K562 (cell line): ENCODE measurements around the gene SMAD3. TPM values are rescaled to one million over a fixed set of nuclear protein-coding genes. Genes with fewer than 3 reads are reported as not detected.

Experiments used
- ATAC-seq: fragments of 200-7000 bp; cut with Tn5 transposase; 3 replicates; pipeline ENCODE4 v1.9.1; 2020; ENCODE audit warnings: moderate library complexity
- BruUV-seq: library from RNA; stranded (reverse); fragments of 400-500 nt; replicated peaks from 2 replicates; lab custom pipeline; 2021; lab: Mats Ljungman, UMichigan
- CTCF ChIA-PET: fragments of 300-600 bp; formaldehyde crosslinking; extraction: SDS; loops from one replicate; lab custom pipeline; 2021; ENCODE audit warnings: low intra/inter-chr PET ratio; lab: Yijun Ruan, JAX
- POLR2A ChIA-PET: fragments of 300-600, 350-650 bp; sonication (Branson Sonifier 250); formaldehyde crosslinking; extraction: SDS; loops from one replicate; lab custom pipeline; 2021; ENCODE audit warnings: antibody characterized with exemption, inconsistent platforms; lab: Yijun Ruan, JAX
- DNase-seq, 4 experiments: peaks; one replicate each; pipeline versions ENCODE4 v3.0.0 to v3.0.0-alpha.2; 2011 to 2018; ENCODE audit warnings: low spot score in 3 of 4, mixed read lengths in 3 of 4; ENCODE audit errors: extremely low read depth in 1 of 4
- FAIRE-seq: peaks from 2 replicates; lab custom pipeline; 2011; peaks lifted over from hg19 to GRCh38; lab: Jason Lieb, UNC
- H2AFZ ChIP-seq: 2 replicates; pipeline ENCODE4 v1.6.0; 2011; ENCODE audit warnings: low read depth, low read length, control low read depth, inconsistent platforms
- H3K27ac ChIP-seq: fragments of 200-600 bp; 3 replicates; pipeline ENCODE4 v1.8.0; 2011; ENCODE audit warnings: low read depth, mild to moderate bottlenecking, control low read depth, inconsistent platforms, low read length, moderate library complexity, mixed read lengths; ENCODE audit errors: extremely low read depth
- H3K27me3 ChIP-seq, 2 experiments: fragments of 300-600 bp in 1 of 2; 2 replicates in 1 of 2; 3 replicates in 1 of 2; pipeline versions ENCODE4 v1.6.0 to v1.8.0; 2011; ENCODE audit warnings: inconsistent platforms in 2 of 2, low read length in 2 of 2, mild to moderate bottlenecking in 1 of 2, mixed read lengths in 1 of 2, moderate library complexity in 1 of 2; ENCODE audit not compliant: control insufficient read depth in 2 of 2, insufficient read depth in 2 of 2
- H3K36me3 ChIP-seq: fragments of 300-600 bp; 3 replicates; pipeline ENCODE4 v1.8.0; 2011; ENCODE audit warnings: mild to moderate bottlenecking, low read length, inconsistent platforms; ENCODE audit not compliant: control insufficient read depth, insufficient read depth
- H3K4me1 ChIP-seq, 2 experiments: fragments of 200-600 bp in 1 of 2; replicated peaks in 1 of 2; 2 replicates in 1 of 2; 3 replicates in 1 of 2; pipeline versions ENCODE4 v1.5.1 to v1.8.0; 2011; ENCODE audit warnings: inconsistent platforms in 2 of 2, low read length in 2 of 2, mild to moderate bottlenecking in 1 of 2, mixed read lengths in 1 of 2, moderate library complexity in 1 of 2; ENCODE audit not compliant: control insufficient read depth in 2 of 2, insufficient read depth in 2 of 2
- H3K4me2 ChIP-seq: 2 replicates; pipeline ENCODE4 v1.6.1; 2011; ENCODE audit warnings: low read length, control low read depth, inconsistent platforms, mixed read lengths; ENCODE audit not compliant: insufficient read depth
- H3K4me3 ChIP-seq: fragments of 200-600 bp; sonication (generic), shearing (Covaris generic); 2 replicates; pipeline ENCODE4 v1.5.1; 2016; ENCODE audit warnings: control low read depth, inconsistent platforms
- H3K79me2 ChIP-seq: fragments of 200-600 bp; 3 replicates; pipeline ENCODE4 v1.8.0; 2011; ENCODE audit warnings: low read length, inconsistent platforms; ENCODE audit not compliant: control insufficient read depth, insufficient read depth
- H3K9ac ChIP-seq, 2 experiments: 2 replicates each; pipeline versions ENCODE4 v1.6.0 to v1.6.1; 2011; ENCODE audit warnings: low read depth in 2 of 2, low read length in 2 of 2, control low read depth in 1 of 2, inconsistent platforms in 1 of 2, mild to moderate bottlenecking in 1 of 2, mixed read lengths in 1 of 2; ENCODE audit not compliant: insufficient read depth in 1 of 2
- H3K9me1 ChIP-seq: one replicate; pipeline ENCODE4 v1.6.0; 2011; ENCODE audit warnings: inconsistent platforms, mild to moderate bottlenecking, low read length, moderate library complexity; ENCODE audit not compliant: control insufficient read depth, insufficient read depth
- H3K9me3 ChIP-seq: replicated peaks from 2 replicates; pipeline ENCODE4 v1.5.1; 2011; ENCODE audit warnings: low read depth, low read length, inconsistent platforms; ENCODE audit not compliant: control insufficient read depth, insufficient read depth
- H4K20me1 ChIP-seq: replicated peaks from 2 replicates; pipeline ENCODE4 v1.6.1; 2011; ENCODE audit warnings: low read length, inconsistent platforms, mixed read lengths; ENCODE audit not compliant: control insufficient read depth, insufficient read depth
- ATF4 ChIP-seq: fragments of 450-650 bp; formaldehyde crosslinking; IDR thresholded peaks from 2 replicates; pipeline ENCODE4 v1.4.0; 2022; ENCODE audit warnings: mild to moderate bottlenecking, moderate library complexity
- GATAD2B ChIP-seq: fragments of 450-650 bp; IDR thresholded peaks from 2 replicates; pipeline ENCODE4 v1.6.1; 2017; ENCODE audit warnings: mild to moderate bottlenecking, borderline replicate concordance
- NR2C2 ChIP-seq, 2 experiments: fragments of 200-800 bp in 1 of 2; sonication (Bioruptor generic) in 1 of 2; sonication (generic) in 1 of 2; formaldehyde crosslinking in 1 of 2; IDR thresholded peaks; 2 replicates each; pipeline versions ENCODE4 v1.6.1 to v1.8.0; 2016 to 2022; ENCODE audit warnings: mild to moderate bottlenecking in 1 of 2, missing compliant biosample characterization in 1 of 2, missing genetic modification characterization in 1 of 2, missing genetic modification reagents in 1 of 2
- ZNF384 ChIP-seq: IDR thresholded peaks from 2 replicates; pipeline ENCODE4 v1.6.1; 2012; ENCODE audit warnings: low read depth, low read length, improper control_type of control experiment
- ZNF76 ChIP-seq: fragments of 250-450 bp; sonication (Bioruptor Pico); IDR thresholded peaks from 2 replicates; pipeline ENCODE4 v1.4.0; 2020; ENCODE audit warnings: mild to moderate bottlenecking, moderate library complexity, borderline replicate concordance
- WGBS: fragments of 100-300 bp; shearing (Covaris generic); methylation state at CpG from one replicate; pipeline ENCODE4 v1.1.6; 2016; ENCODE audit warnings: low coverage, mixed read lengths; ENCODE audit not compliant: insufficient coverage; ENCODE audit errors: missing lambda C conversion rate; 5-methylcytosine and 5-hydroxymethylcytosine counted together
- in situ Hi-C: fragments of 300-500 bp; cut with MboI; formaldehyde crosslinking; loops from 4 replicates; pipeline ENCODE4 v1.15.0; 2018; ENCODE audit warnings: inconsistent platforms, mixed read lengths
- intact Hi-C: fragments of 100-400 bp; cut with micrococcal nuclease; formaldehyde crosslinking; loops from 2 replicates; pipeline ENCODE4 v1.14.2; 2022
- polyA plus RNA-seq, 8 experiments: library from polyadenylated mRNA; depleted of rRNA in 4 of 8; stranded (reverse) in 5 of 8; unstranded in 3 of 8; fragments of >200 nt; fragmentation: Nextera tagmentation in 2 of 8; fragmentation: Illumina TruSeq in 1 of 8; extraction: Ambion mirVana in 2 of 8; extraction: Trizol in 1 of 8; gene quantifications; 2 replicates each; pipeline versions ENCODE4 v1.2.1 to v1.2.3, GENCODE V29; 2011 to 2014; ENCODE audit warnings: inconsistent platforms in 1 of 8, missing spikeins in 1 of 8
- total RNA-seq, 7 experiments: library from RNA; depleted of rRNA in 6 of 7; stranded (reverse); fragments of >200 nt in 6 of 7; fragmentation: Illumina TruSeq in 2 of 7; extraction: Trizol in 2 of 7; gene quantifications; 2 replicates each; pipeline versions ENCODE4 v1.2.1 to v1.2.3, GENCODE V29; 2011 to 2021; ENCODE audit warnings: low replicate concordance in 1 of 7
- TF ChIP-seq, protein P1 (sequence below): sonication (generic); formaldehyde crosslinking; IDR thresholded peaks from 2 replicates; pipeline ENCODE4 v1.8.0; 2022; ENCODE audit warnings: mild to moderate bottlenecking, missing genetic modification reagents
- TF ChIP-seq, protein P2 (sequence below), 3 experiments: fragments of 200-800 bp in 1 of 3; sonication (Bioruptor generic) in 1 of 3; sonication (generic) in 1 of 3; formaldehyde crosslinking in 1 of 3; IDR thresholded peaks; 2 replicates each; pipeline versions ENCODE4 v1.6.1 to v1.8.0; 2016 to 2022; ENCODE audit warnings: mild to moderate bottlenecking in 2 of 3, missing compliant biosample characterization in 2 of 3, missing genetic modification characterization in 2 of 3, missing genetic modification reagents in 1 of 3
- TF ChIP-seq, protein P3 (sequence below), 2 experiments: IDR thresholded peaks; 2 replicates each; pipeline ENCODE4 v1.6.1; 2011; ENCODE audit warnings: borderline replicate concordance in 1 of 2, control low read depth in 1 of 2, low read depth in 1 of 2, low read length in 1 of 2, mild to moderate bottlenecking in 1 of 2, mixed read lengths in 1 of 2, moderate library complexity in 1 of 2; ENCODE audit not compliant: insufficient read depth in 1 of 2, insufficient read length in 1 of 2, poor library complexity in 1 of 2, severe bottlenecking in 1 of 2; ENCODE audit errors: extremely low read depth in 1 of 2

SMAD3 gene
- total and polyA plus RNA-seq, 9 of the 15 experiments (the other 6 are each of a cell fraction or from before 2014, with no cell fraction given) = 4.3 to 39.2 (median 11.1) TPM

DNA sequence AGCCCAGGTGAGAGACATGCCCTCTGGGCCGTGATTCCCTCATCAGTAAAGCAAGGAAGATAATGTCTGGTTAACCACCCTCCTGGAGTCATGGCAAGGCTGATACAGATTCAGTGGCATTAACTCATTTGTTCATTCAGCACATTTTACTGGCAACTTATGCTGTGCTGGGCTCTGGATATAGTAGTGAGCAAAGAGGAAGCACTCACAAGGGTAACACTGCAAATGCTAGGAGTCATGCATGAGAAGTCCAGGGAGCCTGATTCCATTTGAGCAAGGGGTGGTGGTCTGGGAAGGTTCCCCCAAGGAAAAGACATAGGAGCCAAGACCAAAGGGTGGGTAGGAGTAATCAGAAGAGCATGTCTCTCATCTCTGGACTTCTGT, 50.2 kb downstream of the SMAD3 start:
- ChIA-PET CTCF (no interaction called here), POLR2A (interaction anchor here (0.9 to 1.9 kb wide), 2 partner anchors 8 to 11 kb away, joined by 3 to 4 read pairs; no protein-coding TSS in a partner anchor)
- H2AFZ ChIP-seq = no peak overlapping the region
- FAIRE-seq (no peak), DNase-seq (no peak), ATAC-seq (no peak)
- TF ChIP-seq, protein P1, sequence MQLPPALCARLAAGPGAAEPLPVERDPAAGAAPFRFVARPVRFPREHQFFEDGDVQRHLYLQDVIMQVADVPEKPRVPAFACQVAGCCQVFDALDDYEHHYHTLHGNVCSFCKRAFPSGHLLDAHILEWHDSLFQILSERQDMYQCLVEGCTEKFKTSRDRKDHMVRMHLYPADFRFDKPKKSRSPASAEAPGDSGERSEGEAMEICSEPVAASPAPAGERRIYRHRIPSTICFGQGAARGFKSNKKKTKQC (CRISPR knock-in tag) = no peak
- TF ChIP-seq ZNF76 (no peak), GATAD2B (no peak), ATF4 (no peak), ZNF384 (no peak), NR2C2 (CRISPR knock-in tag; IDR thresholded peaks at IDR 0.05) (no peak), NR2C2 (tag; IDR thresholded peaks at IDR 0.05) (no peak)
- TF ChIP-seq, protein P2, sequence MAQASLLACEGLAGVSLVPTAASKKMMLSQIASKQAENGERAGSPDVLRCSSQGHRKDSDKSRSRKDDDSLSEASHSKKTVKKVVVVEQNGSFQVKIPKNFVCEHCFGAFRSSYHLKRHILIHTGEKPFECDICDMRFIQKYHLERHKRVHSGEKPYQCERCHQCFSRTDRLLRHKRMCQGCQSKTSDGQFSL (CRISPR knock-in tag; IDR thresholded peaks at IDR 0.05) = no peak
- TF ChIP-seq, protein P2 (tag; IDR thresholded peaks at IDR 0.05) = no peak
- TF ChIP-seq, protein P3, sequence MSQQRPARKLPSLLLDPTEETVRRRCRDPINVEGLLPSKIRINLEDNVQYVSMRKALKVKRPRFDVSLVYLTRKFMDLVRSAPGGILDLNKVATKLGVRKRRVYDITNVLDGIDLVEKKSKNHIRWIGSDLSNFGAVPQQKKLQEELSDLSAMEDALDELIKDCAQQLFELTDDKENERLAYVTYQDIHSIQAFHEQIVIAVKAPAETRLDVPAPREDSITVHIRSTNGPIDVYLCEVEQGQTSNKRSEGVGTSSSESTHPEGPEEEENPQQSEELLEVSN (IDR thresholded peaks at IDR 0.05; ENCODE audit: borderline replicate concordance in 1 of 2, extremely low read depth in 1 of 2, insufficient read depth in 1 of 2, insufficient read length in 1 of 2, low read depth in 1 of 2, low read length in 1 of 2, poor library complexity in 1 of 2, severe bottlenecking in 1 of 2) = no peak
- peaks cover 5% of the 10 kb centered on the region; the same call in 1 of the 3 replicates for H3K36me3 ChIP-seq
- in situ Hi-C loops (no loop called here), intact Hi-C loops (no loop called here)
- H3K9me3 ChIP-seq = peaks cover 4% of the 10 kb centered on the region; the same call in 1 of the 2 replicates
- WGBS = 75% methylated on average over 1 of the region's 1 CpG
- H3K27me3 ChIP-seq = no peaks in the 10 kb centered on the region
- H3K4me2 ChIP-seq = no peak overlapping the region
- peaks cover 29% of the 10 kb centered on the region for H3K79me2 ChIP-seq
- no peak overlapping the region for H3K4me3 ChIP-seq
- H3K4me1 ChIP-seq = peaks cover 12 to 39% of the 10 kb centered on the region in 2 experiments; a peak in 4 of 5 replicates
- H3K9ac ChIP-seq = no peak overlapping the region
- no peaks in the 10 kb centered on the region for H3K9me1 ChIP-seq
- no peak overlapping the region for H3K27ac ChIP-seq
- no TSS peak for BruUV-seq
- no peaks in the 10 kb centered on the region for H4K20me1 ChIP-seq
